ENCODE data around the gene MTFMT. TPM values are rescaled to one million over a fixed set of nuclear protein-coding genes. Genes with fewer than 3 reads are reported as not detected.
A peak's percentile ranks its signal among the peaks of the same experiment; 100 is the strongest.
"Not testable (repeated sequence)": the region's sequence is repeated elsewhere in the genome, so short reads cannot be mapped to it uniquely, and the experiment has no call there.

MTFMT gene
- total RNA-seq, 4 donors from 2014 or later: 9.8 to 40.5 (median 31.0) TPM

- H3K27me3 ChIP-seq: no peaks in the 10 kb centered on the region
- no peak for DNase-seq
- WGBS, 2 donors (ENCODE audit: low coverage in 1 of 2): 71 to 77% methylated on average over 2 of the region's 2 CpGs
- H3K4me3 ChIP-seq: no peak overlapping the region
- H3K36me3 ChIP-seq: no peaks in the 10 kb centered on the region
- no peaks in the 10 kb centered on the region for H3K9me3 ChIP-seq
- in situ Hi-C loops (cut with MboI; ENCODE audit: low pct_ligation_motif_present in 1 of 4, low pct_unique_long_range_greater_than_20kb in 1 of 4, low sequenced_read_pairs in 3 of 4) (loop anchor here in 3 of 4 donors (25.0 kb wide), 1 partner anchor 239 kb away; the partner anchor contains the start of genes PARP16 (in 3 of the 3) and RNU5A-1 (in 3 of the 3)), intact Hi-C loops (cut with DNase I; ENCODE audit: low total_unique reads) (loop anchor here (1.0 kb wide), 1 partner anchor 54 kb away; no protein-coding TSS in a partner anchor)
- H3K4me1 ChIP-seq: peaks cover 5 to 39% (median 35%) of the 10 kb centered on the region in 4 donors
- no peak overlapping the region for H3K27ac ChIP-seq
- no peak for TF ChIP-seq POLR2A (IDR thresholded peaks at IDR 0.05)
Measured at GRCh38 chr15:65048241-65048640, 18.8 kb upstream of the MTFMT start.

- peak within 1 kb of the TSS; percentile 83 to 86 (median 84) for H3K27ac ChIP-seq
- H3K27me3 ChIP-seq: no peaks in the 10 kb centered on the region
- intact Hi-C loops (cut with DNase I; ENCODE audit: low total_unique reads) (no loop called here), in situ Hi-C loops (cut with MboI; ENCODE audit: low pct_ligation_motif_present in 1 of 4, low pct_unique_long_range_greater_than_20kb in 1 of 4, low sequenced_read_pairs in 3 of 4) (loop anchor here in 3 of 4 donors (25.0 kb wide), 1 partner anchor 242 kb away; the partner anchor contains the start of genes PARP16 (in 3 of the 3) and RNU5A-1 (in 3 of the 3))
- no peaks in the 10 kb centered on the region for H3K9me3 ChIP-seq
- peak; percentile 78 for DNase-seq
- no peaks in the 10 kb centered on the region for H3K36me3 ChIP-seq
- peaks cover 12 to 49% (median 44%) of the 10 kb centered on the region in 4 donors for H3K4me1 ChIP-seq
- 45% methylated on average over 7 of the region's 7 CpGs; no CpG with 5 or more reads in 1 of the 2 donors for WGBS, 2 donors (ENCODE audit: low coverage in 1 of 2)
- no peak for TF ChIP-seq CTCF (IDR thresholded peaks at IDR 0.05)
- TF ChIP-seq POLR2A (IDR thresholded peaks at IDR 0.05): peak; percentile 56
- no peak for TF ChIP-seq EP300 (IDR thresholded peaks at IDR 0.05; ENCODE audit: low read depth)
- TF ChIP-seq POLR2AphosphoS5 (IDR thresholded peaks at IDR 0.05): peak; percentile 49 to 92 (median 91)
- H3K4me3 ChIP-seq: peak within 1 kb of the TSS in 1 of 4 donors; percentile 40
Measured at GRCh38 chr15:65044724-65045481, 15.5 kb upstream of the MTFMT start, which contains the start of gene SLC51B. Gene SLC51B (plus strand): TSS chr15:65045387. CDS start chr15:65050005, 4,618 bp downstream.

GRCh38 chr15:65044218-65044617, 14.8 kb upstream of the MTFMT start:
- in situ Hi-C loops (cut with MboI; ENCODE audit: low pct_ligation_motif_present in 1 of 4, low pct_unique_long_range_greater_than_20kb in 1 of 4, low sequenced_read_pairs in 3 of 4): loop anchor here in 3 of 4 donors (25.0 kb wide), 1 partner anchor 243 kb away; the partner anchor contains the start of genes PARP16 (in 3 of the 3) and RNU5A-1 (in 3 of the 3)
- Histone ChIP-seq H3K4me1 (peaks cover 7 to 44% (median 37%) of the 10 kb centered on the region in 4 donors), H3K27ac (peak overlapping the region; percentile 83 to 86 (median 84))
- H3K27me3 ChIP-seq; H3K9me3 ChIP-seq; intact Hi-C loops (cut with DNase I; ENCODE audit: low total_unique reads); H3K4me3 ChIP-seq; H3K36me3 ChIP-seq: not testable (repeated sequence)
- 31% methylated on average over 5 of the region's 5 CpGs; no CpG with 5 or more reads in 1 of the 2 donors for WGBS, 2 donors (ENCODE audit: low coverage in 1 of 2)
- DNase-seq: peak; percentile 40

GRCh38 chr15:65042776-65043327, 13.4 kb upstream of the MTFMT start:
- no peak for TF ChIP-seq POLR2AphosphoS5 (IDR thresholded peaks at IDR 0.05)
- no peak for TF ChIP-seq EP300 (IDR thresholded peaks at IDR 0.05; ENCODE audit: low read depth)
- no peak for TF ChIP-seq CTCF (IDR thresholded peaks at IDR 0.05)
- no peak for TF ChIP-seq POLR2A (IDR thresholded peaks at IDR 0.05)
- DNase-seq: peak; percentile 41
- H3K36me3 ChIP-seq: no peaks in the 10 kb centered on the region
- intact Hi-C loops (cut with DNase I; ENCODE audit: low total_unique reads) (no loop called here), in situ Hi-C loops (cut with MboI; ENCODE audit: low pct_ligation_motif_present in 1 of 4, low pct_unique_long_range_greater_than_20kb in 1 of 4, low sequenced_read_pairs in 3 of 4) (loop anchor here in 3 of 4 donors (25.0 kb wide), 1 partner anchor 244 kb away; the partner anchor contains the start of genes PARP16 (in 3 of the 3) and RNU5A-1 (in 3 of the 3))
- no peaks in the 10 kb centered on the region for H3K9me3 ChIP-seq
- WGBS, 2 donors (ENCODE audit: low coverage in 1 of 2): 27 to 48% methylated on average over 4 of the region's 4 CpGs
- no peak overlapping the region for H3K4me3 ChIP-seq
- H3K27ac ChIP-seq: peak overlapping the region; percentile 83 to 86 (median 84)
- no peaks in the 10 kb centered on the region for H3K27me3 ChIP-seq
- H3K4me1 ChIP-seq: peaks cover 7 to 45% (median 37%) of the 10 kb centered on the region in 4 donors

GRCh38 chr15:65041787-65042186, 12.3 kb upstream of the MTFMT start:
- DNase-seq: no peak
- no peaks in the 10 kb centered on the region for H3K9me3 ChIP-seq
- 80 to 82% methylated on average over 1 to 2 of the region's 2 CpGs for WGBS, 2 donors (ENCODE audit: low coverage in 1 of 2)
- TF ChIP-seq POLR2A (IDR thresholded peaks at IDR 0.05) (no peak), CTCF (IDR thresholded peaks at IDR 0.05) (no peak), POLR2AphosphoS5 (IDR thresholded peaks at IDR 0.05) (no peak), EP300 (IDR thresholded peaks at IDR 0.05; ENCODE audit: low read depth) (no peak)
- in situ Hi-C loops (cut with MboI; ENCODE audit: low pct_ligation_motif_present in 1 of 4, low pct_unique_long_range_greater_than_20kb in 1 of 4, low sequenced_read_pairs in 3 of 4): loop anchor here in 3 of 4 donors (25.0 kb wide), 1 partner anchor 246 kb away; the partner anchor contains the start of genes PARP16 (in 3 of the 3) and RNU5A-1 (in 3 of the 3)
- intact Hi-C loops (cut with DNase I; ENCODE audit: low total_unique reads): no loop called here
- H3K4me3 ChIP-seq: no peak overlapping the region
- no peaks in the 10 kb centered on the region for H3K27me3 ChIP-seq
- H3K36me3 ChIP-seq: no peaks in the 10 kb centered on the region
- peaks cover 7 to 55% (median 41%) of the 10 kb centered on the region in 4 donors for H3K4me1 ChIP-seq
- peak overlapping the region; percentile 83 to 86 (median 84) for H3K27ac ChIP-seq
